Heart left ventricle (tissue), 13 donors: ENCODE results near the gene DSEL.

Experiments
- CTCF ChIP-seq, 12 donors: fragments of 200-600 bp; sonication (generic) in 4 of 12; IDR thresholded peaks; one replicate each; pipeline versions ENCODE4 v1.5.0 to v1.8.0; 2018 to 2022; ENCODE audit warnings: antibody characterized with exemption in 12 of 12, mild to moderate bottlenecking in 5 of 12
- POLR2A ChIP-seq, 2 donors: fragments of 450-650 bp; IDR thresholded peaks; one replicate each; pipeline ENCODE4 v1.6.1; 2017; ENCODE audit warnings: antibody characterized with exemption in 2 of 2, mild to moderate bottlenecking in 2 of 2, moderate library complexity in 2 of 2
- donor health status: ischemic (EF 13 %, LVEDD 7.1; RV severe dilation, severe dysfunction).
- donor health status: DM: no; HTN: yes; CAD: no.
- donor health status: DM: no; HTN: no; CAD: no.
- donor health status: ischemic (EF 25% LVEDD 6.9; RV normal size, moderate dysfunction).
- donor health status: ischemic (EF 25% LVEDD 5.7; RV mildly dilated, moderate dysfunction).
- donor health status: ischemic (EF 35%, LVEDD 5.7; RV mildly dilated, moderate dysfunction).
- donor health status: nonischemic (EF 11% LVEDD 7.7; RV severe dilation, severe dysfunction).
- donor health status: DM: yes; HTN: yes; CAD: no.
- donor health status: PGD.
- donor health status: ischemic (EF 29% LVEDD 5.4; RV normal size, mild dysfunction).
- donor health status: nonischemic (EF 23%, LVEDD 6.1; RV moderate dilation, normal function).

GRCh38 chr18:67468038-67468437 lies 48.5 kb downstream of the DSEL start:
- TF ChIP-seq CTCF (IDR thresholded peaks at IDR 0.05) (no peak), POLR2A (IDR thresholded peaks at IDR 0.05) (no peak)
